OCI-LY3 (cell line): ENCODE results near the gene C5orf24.

ENCODE experiments used
- H2AFZ ChIP-seq: fragments of 200-600, 300-600 bp; shearing (Covaris generic); 2 replicates; pipeline ENCODE4 v1.6.0; 2014; ENCODE audit warnings: antibody characterized with exemption, low read depth, low read length
- H3K27ac ChIP-seq: fragments of 200-600, 300-600 bp; sonication (generic); 2 replicates; pipeline ENCODE4 v1.5.1; 2014; ENCODE audit warnings: mild to moderate bottlenecking, low read length, moderate library complexity, mixed read lengths
- H3K27me3 ChIP-seq: fragments of 200-600, 300-600 bp; sonication (generic); 2 replicates; pipeline ENCODE4 v1.6.1; 2014; ENCODE audit warnings: low read depth, low read length, mixed read lengths
- H3K36me3 ChIP-seq: fragments of 200-600, 300-600 bp; sonication (generic); replicated peaks from 2 replicates; pipeline ENCODE3; 2014; ENCODE audit warnings: low read depth, low read length, mixed read lengths
- H3K4me1 ChIP-seq: fragments of 300-600, 200-600 bp; sonication (generic); 2 replicates; pipeline ENCODE4 v1.6.1; 2014; ENCODE audit warnings: low read length, mixed read lengths
- H3K4me2 ChIP-seq: fragments of 200-600, 300-600 bp; sonication (generic); 2 replicates; pipeline ENCODE4 v1.6.1; 2014; ENCODE audit warnings: low read length, mixed read lengths
- H3K4me3 ChIP-seq: fragments of 300-600, 200-600 bp; sonication (generic); 2 replicates; pipeline ENCODE4 v1.5.1; 2014; ENCODE audit warnings: antibody characterized with exemption, mild to moderate bottlenecking, low read length, moderate library complexity
- H3K79me2 ChIP-seq: fragments of 300-600, 200-600 bp; shearing (Covaris generic); 2 replicates; pipeline ENCODE4 v1.6.1; 2014; ENCODE audit warnings: mild to moderate bottlenecking, low read length, mixed read lengths
- H3K9ac ChIP-seq: fragments of 300-600, 200-600 bp; shearing (Covaris generic); 2 replicates; pipeline ENCODE4 v1.6.0; 2014; ENCODE audit warnings: mild to moderate bottlenecking, low read length, moderate library complexity
- H3K9me3 ChIP-seq: fragments of 200-600, 300-600 bp; shearing (Covaris generic); 2 replicates; pipeline ENCODE4 v1.6.1; 2014; ENCODE audit warnings: low read length, mixed read lengths; ENCODE audit not compliant: insufficient read depth
- H4K20me1 ChIP-seq: fragments of 200-600, 300-600 bp; sonication (generic); 2 replicates; pipeline ENCODE4 v1.6.1; 2016; ENCODE audit warnings: low read length, mixed read lengths; ENCODE audit not compliant: insufficient read depth
- EZH2phosphoT487 ChIP-seq: fragments of 200-600 bp; shearing (Covaris generic); IDR thresholded peaks from 2 replicates; pipeline ENCODE4 v1.6.1; 2018; ENCODE audit warnings: antibody characterized with exemption, mixed run types, low read depth
- TF ChIP-seq, protein P1 (sequence below): fragments of 200-600, 300-600 bp; sonication (generic); IDR thresholded peaks from 2 replicates; pipeline ENCODE4 v1.5.1; 2014; ENCODE audit warnings: antibody characterized with exemption, low read length, low read depth

Gene C5orf24

DNA sequence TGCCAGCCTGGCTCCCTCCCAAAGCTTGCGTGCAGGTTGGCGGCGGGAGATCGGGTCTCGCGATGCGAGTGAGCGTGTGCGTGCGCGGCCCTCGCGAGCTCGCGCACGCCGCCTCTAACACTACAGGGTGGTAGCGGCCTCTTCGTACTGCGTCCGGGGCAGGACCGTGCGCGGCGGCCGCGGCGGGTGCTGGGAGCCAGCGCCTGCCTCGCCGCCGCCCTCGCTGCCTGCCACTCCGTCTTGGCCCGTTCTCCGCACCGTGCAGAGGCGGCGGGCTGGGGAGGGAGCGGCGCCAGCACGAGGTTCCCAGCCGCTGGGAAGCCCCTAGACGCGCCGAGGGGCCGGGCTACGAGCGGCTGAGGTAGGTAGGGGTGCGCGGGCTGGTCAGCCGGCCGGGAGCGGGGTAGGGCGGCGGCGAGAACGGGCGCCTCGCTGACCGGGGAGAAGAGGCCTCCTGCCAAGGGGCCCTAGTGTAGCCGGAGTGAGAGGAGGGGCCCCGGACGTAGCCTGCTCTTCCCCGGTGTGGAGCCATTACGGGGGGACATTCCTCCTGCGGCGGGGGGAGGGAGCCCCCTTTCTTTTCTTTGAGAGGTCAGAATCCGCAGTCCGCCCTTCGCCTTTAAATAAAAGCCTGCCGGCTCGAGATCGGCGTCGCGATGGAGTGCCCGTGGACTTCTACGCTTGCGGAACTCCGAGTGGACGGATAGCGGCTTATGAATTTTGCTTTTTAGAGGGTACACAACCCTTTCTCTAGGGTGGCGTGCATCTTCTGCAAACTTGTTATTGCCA lies at the start of gene C5orf24:
Gene C5orf24, plus strand, starts transcription at position 117 of the 789 bp plus-strand sequence. CDS start 8,933 bp downstream, outside the sequence.
- peak within 1 kb of the TSS; percentile 80 for H3K4me2 ChIP-seq
- H3K4me1 ChIP-seq, result peaks cover 12% of the 10 kb centered on the region
- H3K9me3 ChIP-seq, result no peaks in the 10 kb centered on the region
- no peak for TF ChIP-seq EZH2phosphoT487
- TF ChIP-seq, protein P1, sequence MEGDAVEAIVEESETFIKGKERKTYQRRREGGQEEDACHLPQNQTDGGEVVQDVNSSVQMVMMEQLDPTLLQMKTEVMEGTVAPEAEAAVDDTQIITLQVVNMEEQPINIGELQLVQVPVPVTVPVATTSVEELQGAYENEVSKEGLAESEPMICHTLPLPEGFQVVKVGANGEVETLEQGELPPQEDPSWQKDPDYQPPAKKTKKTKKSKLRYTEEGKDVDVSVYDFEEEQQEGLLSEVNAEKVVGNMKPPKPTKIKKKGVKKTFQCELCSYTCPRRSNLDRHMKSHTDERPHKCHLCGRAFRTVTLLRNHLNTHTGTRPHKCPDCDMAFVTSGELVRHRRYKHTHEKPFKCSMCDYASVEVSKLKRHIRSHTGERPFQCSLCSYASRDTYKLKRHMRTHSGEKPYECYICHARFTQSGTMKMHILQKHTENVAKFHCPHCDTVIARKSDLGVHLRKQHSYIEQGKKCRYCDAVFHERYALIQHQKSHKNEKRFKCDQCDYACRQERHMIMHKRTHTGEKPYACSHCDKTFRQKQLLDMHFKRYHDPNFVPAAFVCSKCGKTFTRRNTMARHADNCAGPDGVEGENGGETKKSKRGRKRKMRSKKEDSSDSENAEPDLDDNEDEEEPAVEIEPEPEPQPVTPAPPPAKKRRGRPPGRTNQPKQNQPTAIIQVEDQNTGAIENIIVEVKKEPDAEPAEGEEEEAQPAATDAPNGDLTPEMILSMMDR, result no peak
- peak within 1 kb of the TSS; percentile 78 for H3K9ac ChIP-seq
- peak within 1 kb of the TSS; percentile 38; the same call in 1 of the 2 replicates for H2AFZ ChIP-seq
- H3K36me3 ChIP-seq, result no peaks in the 10 kb centered on the region
- H3K4me3 ChIP-seq, result peak within 1 kb of the TSS; percentile 85
- H3K27ac ChIP-seq, result peak within 1 kb of the TSS; percentile 76
- peaks cover 53% of the 10 kb centered on the region for H3K79me2 ChIP-seq
- H3K27me3 ChIP-seq, result no peaks in the 10 kb centered on the region
- H4K20me1 ChIP-seq, result no peaks in the 10 kb centered on the region

DNA sequence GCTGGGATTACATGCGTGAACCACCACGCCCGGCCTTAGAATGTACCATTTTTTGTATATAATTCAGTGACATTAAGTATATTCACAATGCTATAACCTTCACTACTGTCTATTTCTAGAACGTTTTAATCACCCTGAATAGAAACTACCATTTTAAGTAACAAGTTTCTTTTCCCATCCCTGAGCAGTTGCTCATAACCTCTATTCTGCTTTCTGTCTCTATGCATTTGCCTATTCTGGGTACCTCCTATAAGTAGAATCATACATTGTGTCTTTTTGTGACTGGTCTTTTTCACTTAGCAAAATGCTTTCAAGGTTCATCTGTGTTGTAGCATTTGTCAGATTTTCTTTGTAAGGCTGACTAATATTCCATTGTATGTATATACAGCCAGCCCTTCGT lies 47.3 kb upstream of the C5orf24 start:
- Histone ChIP-seq H3K9me3 (no peaks in the 10 kb centered on the region), H4K20me1 (no peaks in the 10 kb centered on the region), H3K27ac (peak overlapping the region; percentile 62), H3K27me3 (no peaks in the 10 kb centered on the region), H3K4me3 (no peak overlapping the region), H3K4me1 (peaks cover 13% of the 10 kb centered on the region), H3K36me3 (peaks cover 27% of the 10 kb centered on the region), H3K4me2 (0 out of 2 replicates have a peak overlapping the region, but pooled peaks have one; percentile 16), H3K79me2 (no peaks in the 10 kb centered on the region), H3K9ac (no peak overlapping the region), H2AFZ (no peak overlapping the region)
- TF ChIP-seq, protein P1, result no peak
- no peak for TF ChIP-seq EZH2phosphoT487

DNA sequence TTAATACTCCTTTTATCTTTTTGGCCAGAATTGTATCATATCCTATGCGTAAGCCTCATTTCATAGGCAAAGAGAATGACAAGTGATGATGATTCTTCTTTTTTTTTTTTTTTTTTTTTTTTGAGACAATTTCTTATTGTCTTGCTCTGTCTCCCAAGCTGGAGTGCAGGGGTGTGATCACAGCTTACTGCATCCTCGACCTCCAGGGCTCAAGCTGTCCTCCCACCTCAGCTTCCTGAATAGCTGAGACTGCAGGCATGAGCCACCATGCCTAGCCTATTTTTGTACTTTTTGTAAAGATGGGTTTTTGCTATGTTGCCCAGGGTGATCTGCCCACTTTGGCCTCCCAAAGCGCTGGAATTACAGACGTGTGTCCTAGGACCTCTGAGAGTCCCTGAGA lies 41.9 kb upstream of the C5orf24 start:
- Histone ChIP-seq H3K79me2 (no peaks in the 10 kb centered on the region), H3K4me3 (no peak overlapping the region), H3K36me3 (peaks cover 10% of the 10 kb centered on the region), H3K9me3 (no peaks in the 10 kb centered on the region), H3K27ac (no peak overlapping the region), H3K9ac (no peak overlapping the region), H2AFZ (no peak overlapping the region), H3K4me2 (no peak overlapping the region), H3K27me3 (no peaks in the 10 kb centered on the region), H4K20me1 (no peaks in the 10 kb centered on the region), H3K4me1 (peaks cover 4% of the 10 kb centered on the region)
- TF ChIP-seq, protein P1, result no peak
- no peak for TF ChIP-seq EZH2phosphoT487

DNA sequence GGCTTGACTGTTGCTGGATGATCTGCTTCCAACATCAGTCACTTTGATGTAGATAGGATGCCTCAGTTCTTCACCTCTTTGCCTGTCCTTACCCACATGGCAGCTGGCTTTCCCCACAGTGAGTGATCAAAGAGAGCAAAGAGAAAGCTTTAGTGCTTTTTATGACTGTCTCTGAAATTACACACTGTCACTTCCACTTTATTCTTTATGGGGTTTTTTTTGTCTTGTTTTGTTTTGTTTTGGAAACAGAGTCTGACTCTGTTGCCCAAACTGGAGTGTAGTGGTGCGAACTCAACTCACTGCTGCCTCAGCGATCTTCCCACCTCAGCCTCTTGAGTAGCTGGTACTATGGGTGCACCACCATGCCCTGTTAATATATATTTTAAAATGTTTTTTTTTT lies 32.4 kb upstream of the C5orf24 start:
- no peaks in the 10 kb centered on the region for H4K20me1 ChIP-seq
- H2AFZ ChIP-seq, result no peak overlapping the region
- peak overlapping the region; percentile 37 for H3K4me2 ChIP-seq
- peaks cover 27% of the 10 kb centered on the region for H3K4me1 ChIP-seq
- TF ChIP-seq, protein P1, result no peak
- TF ChIP-seq EZH2phosphoT487, result no peak
- H3K4me3 ChIP-seq, result peak overlapping the region; percentile 22; the same call in 1 of the 2 replicates
- H3K9me3 ChIP-seq, result no peaks in the 10 kb centered on the region
- no peaks in the 10 kb centered on the region for H3K27me3 ChIP-seq
- no peak overlapping the region for H3K9ac ChIP-seq
- H3K27ac ChIP-seq, result peak overlapping the region; percentile 65
- peaks cover 28% of the 10 kb centered on the region for H3K36me3 ChIP-seq
- H3K79me2 ChIP-seq, result no peaks in the 10 kb centered on the region
